IPS DF 6.9 (cell line): ENCODE results near the gene CD93.

Experiments
- DNase-seq: peaks from one replicate; pipeline ENCODE4 v3.0.0-alpha.2; 2013; ENCODE audit warnings: low read depth, low spot score
- H3K27ac ChIP-seq: one replicate; pipeline ENCODE4 v1.5.1; 2013; ENCODE audit warnings: low read length, control low read depth
- H3K27me3 ChIP-seq: 2 replicates; pipeline ENCODE4 v1.6.1; 2013; ENCODE audit warnings: mild to moderate bottlenecking, low read length; ENCODE audit not compliant: control insufficient read depth, insufficient read depth
- H3K36me3 ChIP-seq: 2 replicates; pipeline ENCODE4 v1.6.1; 2013; ENCODE audit warnings: low read length; ENCODE audit not compliant: control insufficient read depth, insufficient read depth
- H3K4me1 ChIP-seq: 2 replicates; pipeline ENCODE4 v1.6.1; 2013; ENCODE audit warnings: low read length; ENCODE audit not compliant: control insufficient read depth, insufficient read depth
- H3K4me3 ChIP-seq: 2 replicates; pipeline ENCODE4 v1.5.1; 2013; ENCODE audit warnings: mild to moderate bottlenecking, low read length
- H3K9me3 ChIP-seq: 2 replicates; pipeline ENCODE4 v1.6.1; 2013; ENCODE audit warnings: low read length, inconsistent platforms; ENCODE audit not compliant: control insufficient read depth, insufficient read depth
- WGBS: extraction: QIAGEN DNeasy Blood & Tissue Kit; methylation state at CpG from one replicate; pipeline ENCODE4 v1.1.7; 2013; ENCODE audit warnings: mixed read lengths, missing lambda C conversion rate; ENCODE audit not compliant: insufficient read length, insufficient coverage; 5-methylcytosine and 5-hydroxymethylcytosine counted together

Gene CD93

GRCh38 chr20:23048283-23049200 lies 37.6 kb downstream of the CD93 start:
- Histone ChIP-seq H3K9me3 (no peaks in the 10 kb centered on the region), H3K4me3 (peak overlapping the region; percentile 7; the same call in 1 of the 2 replicates), H3K27me3 (peaks cover 24% of the 10 kb centered on the region), H3K27ac (no peak overlapping the region), H3K36me3 (no peaks in the 10 kb centered on the region), H3K4me1 (peaks cover 4% of the 10 kb centered on the region; the same call in 1 of the 2 replicates)
- no peak for DNase-seq
- no CpG with 5 or more reads among the region's 92 CpGs for WGBS

GRCh38 chr20:23047738-23048214 lies 38.3 kb downstream of the CD93 start:
- no peaks in the 10 kb centered on the region for H3K9me3 ChIP-seq
- H3K27ac ChIP-seq, result no peak overlapping the region
- DNase-seq, result no peak
- H3K27me3 ChIP-seq, result peaks cover 24% of the 10 kb centered on the region
- WGBS, result no CpG with 5 or more reads among the region's 47 CpGs
- H3K4me3 ChIP-seq, result no peak overlapping the region
- peaks cover 8% of the 10 kb centered on the region for H3K4me1 ChIP-seq
- no peaks in the 10 kb centered on the region for H3K36me3 ChIP-seq

GRCh38 chr20:23047001-23047737 lies 39.0 kb downstream of the CD93 start:
- H3K27ac ChIP-seq, result no peak overlapping the region
- peaks cover 8% of the 10 kb centered on the region for H3K4me1 ChIP-seq
- H3K27me3 ChIP-seq, result peaks cover 24% of the 10 kb centered on the region

GRCh38 chr20:23046431-23046830 lies 39.7 kb downstream of the CD93 start:
- Histone ChIP-seq H3K4me1 (peaks cover 8% of the 10 kb centered on the region), H3K27me3 (peaks cover 22% of the 10 kb centered on the region), H3K36me3 (no peaks in the 10 kb centered on the region), H3K4me3 (no peak overlapping the region), H3K27ac (no peak overlapping the region), H3K9me3 (no peaks in the 10 kb centered on the region)
- no peak for DNase-seq

More at GRCh38 chr20:23047001-23047737, 39.0 kb downstream of the CD93 start:
- no CpG with 5 or more reads among the region's 13 CpGs for WGBS
- Histone ChIP-seq H3K4me3 (no peak overlapping the region), H3K36me3 (no peaks in the 10 kb centered on the region), H3K9me3 (no peaks in the 10 kb centered on the region)
- DNase-seq, result no peak

GRCh38 chr20:23043376-23043775 lies 42.7 kb downstream of the CD93 start:
- Histone ChIP-seq H3K27me3 (peaks cover 13% of the 10 kb centered on the region), H3K27ac (no peak overlapping the region), H3K4me1 (peaks cover 8% of the 10 kb centered on the region), H3K36me3 (no peaks in the 10 kb centered on the region), H3K4me3 (no peak overlapping the region), H3K9me3 (no peaks in the 10 kb centered on the region)
- DNase-seq, result no peak
- no CpG with 5 or more reads among the region's 6 CpGs for WGBS

- H3K9me3 ChIP-seq, result no peaks in the 10 kb centered on the region
Measured at GRCh38 chr20:23042270-23042669, 43.9 kb downstream of the CD93 start.

GRCh38 chr20:23039885-23040508 lies 46.1 kb downstream of the CD93 start:
- H3K4me1 ChIP-seq, result peaks cover 7% of the 10 kb centered on the region; the same call in 1 of the 2 replicates
- no CpG with 5 or more reads among the region's 3 CpGs for WGBS
- no peaks in the 10 kb centered on the region for H3K36me3 ChIP-seq
- no peaks in the 10 kb centered on the region for H3K9me3 ChIP-seq
- no peak overlapping the region for H3K27ac ChIP-seq
- peaks cover 15% of the 10 kb centered on the region; the same call in 1 of the 2 replicates for H3K27me3 ChIP-seq
- DNase-seq, result no peak
- no peak overlapping the region for H3K4me3 ChIP-seq

More at GRCh38 chr20:23042270-23042669, 43.9 kb downstream of the CD93 start:
- H3K27me3 ChIP-seq, result peaks cover 4% of the 10 kb centered on the region
- H3K27ac ChIP-seq, result no peak overlapping the region
- WGBS, result no CpG with 5 or more reads among the region's 3 CpGs
- no peak for DNase-seq
- H3K4me3 ChIP-seq, result no peak overlapping the region
- H3K4me1 ChIP-seq, result peaks cover 4% of the 10 kb centered on the region; the same call in 1 of the 2 replicates
- no peaks in the 10 kb centered on the region for H3K36me3 ChIP-seq

- Histone ChIP-seq H3K27ac (no peak overlapping the region), H3K4me1 (peaks cover 7% of the 10 kb centered on the region; the same call in 1 of the 2 replicates), H3K36me3 (no peaks in the 10 kb centered on the region), H3K4me3 (no peak overlapping the region), H3K9me3 (no peaks in the 10 kb centered on the region), H3K27me3 (peaks cover 20% of the 10 kb centered on the region; the same call in 1 of the 2 replicates)
- no CpG with 5 or more reads among the region's 5 CpGs for WGBS
- DNase-seq, result no peak
Measured at GRCh38 chr20:23039136-23039875, 46.8 kb downstream of the CD93 start.

GRCh38 chr20:23037017-23037481 lies 49.1 kb downstream of the CD93 start:
- peaks cover 22% of the 10 kb centered on the region; the same call in 1 of the 2 replicates for H3K27me3 ChIP-seq
- H3K9me3 ChIP-seq, result no peaks in the 10 kb centered on the region
- H3K4me3 ChIP-seq, result no peak overlapping the region
- no peak overlapping the region for H3K27ac ChIP-seq
- DNase-seq, result no peak
- H3K4me1 ChIP-seq, result 0 out of 2 replicates have a peak, but pooled peaks cover 3% of the 10 kb centered on the region
- WGBS, result no CpG with 5 or more reads among the region's 3 CpGs
- no peaks in the 10 kb centered on the region for H3K36me3 ChIP-seq
